GM18511 (cell line): ENCODE data around the gene S1PR2.
A peak's percentile ranks its signal among the peaks of the same experiment; 100 is the strongest.

Source experiments
- ATAC-seq: cut with Tn5 transposase; IDR thresholded peaks from one replicate; pipeline ENCODE4 v1.9.1; 2021; ENCODE audit warnings: mild to moderate bottlenecking, moderate library complexity; ENCODE audit not compliant: unreplicated experiment

The S1PR2 gene, protein sequence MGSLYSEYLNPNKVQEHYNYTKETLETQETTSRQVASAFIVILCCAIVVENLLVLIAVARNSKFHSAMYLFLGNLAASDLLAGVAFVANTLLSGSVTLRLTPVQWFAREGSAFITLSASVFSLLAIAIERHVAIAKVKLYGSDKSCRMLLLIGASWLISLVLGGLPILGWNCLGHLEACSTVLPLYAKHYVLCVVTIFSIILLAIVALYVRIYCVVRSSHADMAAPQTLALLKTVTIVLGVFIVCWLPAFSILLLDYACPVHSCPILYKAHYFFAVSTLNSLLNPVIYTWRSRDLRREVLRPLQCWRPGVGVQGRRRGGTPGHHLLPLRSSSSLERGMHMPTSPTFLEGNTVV

DNA sequence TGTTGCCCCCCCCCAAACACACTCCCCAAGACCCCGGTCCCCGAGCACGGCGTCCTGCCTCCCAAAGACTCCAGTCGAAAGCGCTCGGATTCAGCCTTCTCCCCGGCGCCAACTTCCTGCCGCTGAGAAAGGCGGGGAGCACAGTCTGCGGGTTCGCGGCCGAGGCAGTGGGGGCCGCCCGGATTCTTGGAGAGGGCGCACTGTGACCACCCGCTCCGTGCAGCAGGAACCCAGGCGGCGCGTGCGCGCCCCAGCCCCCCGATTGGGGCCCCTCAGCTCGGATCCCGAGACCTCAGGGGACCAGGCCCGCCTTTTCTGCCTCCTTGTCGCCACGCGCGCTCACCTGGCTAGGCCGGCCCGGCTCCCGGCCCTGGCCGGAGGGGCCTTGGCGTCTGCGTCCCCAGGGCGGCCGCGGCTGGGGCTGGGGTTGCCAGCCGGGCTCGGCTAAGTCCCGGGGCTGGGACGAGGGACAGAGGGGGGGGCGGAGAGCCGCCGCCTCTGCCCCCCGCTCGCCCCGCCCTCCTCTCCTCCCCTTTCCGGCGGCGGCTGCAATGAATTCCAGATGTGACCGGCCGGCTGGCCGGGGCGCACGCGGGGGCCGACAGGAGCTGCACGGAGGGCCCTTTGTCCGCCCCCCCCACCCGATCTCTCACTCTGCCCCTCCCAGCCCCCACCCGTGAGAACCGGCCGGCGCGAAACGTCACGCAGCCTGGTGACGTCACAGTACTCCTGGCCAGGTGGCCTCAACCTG, at the start of gene S1PR2:
Gene S1PR2, minus strand, starts transcription at position 471 of the 751 bp plus-strand sequence. CDS start 6,426 bp downstream, outside the sequence.
- ATAC-seq = peak; percentile 55

DNA sequence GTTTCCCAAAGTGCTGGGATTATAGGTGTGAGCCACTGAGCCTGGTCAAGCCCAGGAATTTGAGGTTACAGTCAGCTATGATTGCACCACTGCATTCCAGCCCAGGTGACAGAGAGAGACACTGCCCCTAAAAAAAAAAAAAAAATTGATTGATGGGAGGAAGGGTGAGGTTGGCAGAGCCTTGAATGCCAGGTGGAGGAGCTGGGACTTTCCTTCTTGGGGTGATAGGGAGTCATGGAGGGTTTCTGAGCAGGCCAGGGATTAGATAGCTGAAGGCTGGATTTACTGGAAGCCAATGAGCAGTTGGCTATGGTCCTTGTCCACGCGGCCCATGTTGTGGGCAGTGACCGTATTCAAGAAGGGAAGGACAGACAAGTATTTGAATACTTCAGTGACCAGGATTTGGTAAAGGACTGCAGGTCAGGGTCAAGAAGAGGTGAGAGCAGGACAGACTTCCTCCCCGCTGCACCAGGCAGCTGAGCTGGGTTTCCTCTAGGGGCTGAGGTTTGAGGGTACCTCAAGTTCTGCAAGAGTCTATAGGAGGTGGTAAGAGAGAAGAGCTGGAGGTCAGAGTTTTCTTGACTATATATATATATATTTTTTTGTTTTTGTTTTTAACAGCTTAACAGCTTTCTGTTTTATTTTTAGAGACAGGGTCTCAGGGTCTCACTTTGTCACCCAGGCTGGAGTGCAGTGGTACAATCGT, 48.8 kb upstream of the S1PR2 start:
- no peak for ATAC-seq

DNA sequence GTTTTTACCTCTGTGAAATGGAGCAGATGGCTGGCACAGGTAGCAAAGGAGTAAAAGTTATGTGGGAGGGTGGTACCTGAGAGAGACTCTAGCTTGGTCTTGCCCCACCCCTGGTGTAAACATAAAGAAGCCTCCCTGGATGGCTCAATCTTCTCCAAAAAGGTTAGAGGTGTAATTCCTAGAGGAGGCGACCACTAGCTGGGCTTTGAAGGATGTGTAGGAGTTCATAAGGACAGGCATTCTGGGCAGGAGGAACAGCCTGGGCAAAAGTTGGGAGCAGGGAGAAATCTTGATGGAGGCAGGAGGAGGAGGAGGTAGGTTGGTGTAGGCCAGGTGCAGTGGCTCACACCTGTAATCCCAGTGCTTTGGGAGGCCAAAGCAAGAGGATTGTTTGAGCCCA, 47.8 kb upstream of the S1PR2 start:
- ATAC-seq = no peak

DNA sequence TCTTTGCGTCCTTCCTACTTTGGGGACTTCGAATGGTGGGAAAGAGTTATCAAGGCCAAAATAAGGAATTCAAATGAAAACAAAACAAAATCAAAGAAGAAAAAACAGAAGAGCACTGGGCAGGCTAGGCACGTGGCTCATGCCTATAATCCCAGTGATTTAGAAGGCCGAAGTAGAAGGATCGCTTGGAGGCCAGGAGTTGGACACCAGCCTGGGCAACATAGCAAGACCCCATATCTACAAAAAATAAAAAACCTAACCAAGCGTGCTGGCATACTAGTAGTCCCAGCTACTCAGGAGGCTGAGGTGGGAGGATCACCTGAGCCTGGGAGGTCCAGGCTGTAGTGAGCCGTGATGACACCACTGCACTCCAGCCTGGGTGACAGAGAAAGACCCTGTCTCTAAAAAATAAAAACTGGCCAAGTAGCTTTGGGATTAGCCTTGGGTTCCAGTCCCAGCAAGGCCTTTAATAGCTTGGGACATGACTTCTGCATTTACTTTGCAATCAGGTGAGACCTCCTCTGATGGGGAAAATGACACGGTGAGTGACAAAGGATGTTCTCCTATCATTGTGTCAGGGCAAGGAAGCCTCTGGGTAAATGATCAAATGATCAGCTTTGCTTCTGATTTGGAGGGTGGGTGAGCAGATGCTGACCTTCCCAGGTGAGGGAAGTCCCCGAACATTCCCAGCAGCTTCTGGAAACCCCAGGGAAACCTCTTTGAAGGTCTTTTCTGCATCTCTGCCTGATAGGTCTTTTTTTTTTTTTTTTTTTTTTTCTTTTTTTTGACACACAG, 46.9 kb upstream of the S1PR2 start:
- ATAC-seq = no peak

DNA sequence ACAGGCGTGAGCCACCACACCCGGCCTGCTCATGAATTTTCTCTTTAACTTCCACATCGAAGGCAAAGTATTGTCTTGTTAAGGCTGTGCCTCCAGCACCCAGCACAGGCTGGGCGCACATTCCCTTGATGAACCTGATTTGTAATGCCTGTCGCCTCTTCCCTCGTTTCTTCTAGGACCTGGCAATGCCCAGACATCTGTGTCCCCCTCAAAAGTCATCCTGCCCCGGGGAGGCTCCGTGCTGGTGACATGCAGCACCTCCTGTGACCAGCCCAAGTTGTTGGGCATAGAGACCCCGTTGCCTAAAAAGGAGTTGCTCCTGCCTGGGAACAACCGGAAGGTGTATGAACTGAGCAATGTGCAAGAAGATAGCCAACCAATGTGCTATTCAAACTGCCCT, 43.5 kb upstream of the S1PR2 start:
- ATAC-seq = no peak

DNA sequence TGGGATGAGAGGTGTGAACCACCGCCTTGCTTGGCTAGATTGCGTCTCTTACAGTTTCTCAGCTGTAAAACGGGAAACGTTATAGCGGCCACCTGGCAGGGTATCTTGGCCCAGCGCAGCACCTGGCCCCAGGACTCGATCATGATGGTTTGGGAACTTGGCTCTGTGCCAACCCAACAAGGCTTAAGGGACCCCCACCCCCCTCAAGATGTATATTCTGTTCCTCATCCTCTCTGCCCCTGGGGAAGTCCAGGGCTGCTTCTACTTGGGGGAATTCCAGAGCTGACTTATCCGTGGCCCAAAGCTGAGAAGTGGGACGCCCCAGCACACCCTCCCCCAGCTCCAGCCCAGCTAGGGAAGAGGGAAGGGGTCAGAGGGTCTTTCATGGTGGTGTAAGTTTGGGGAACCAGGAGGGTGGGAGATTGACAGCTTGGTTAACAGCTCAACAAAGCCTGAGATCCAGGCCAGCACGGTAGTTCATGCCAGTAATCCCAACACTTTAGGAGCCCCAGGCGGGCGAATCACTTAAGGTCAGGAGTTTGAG, 40.5 kb upstream of the S1PR2 start:
- peak; percentile 42 for ATAC-seq

DNA sequence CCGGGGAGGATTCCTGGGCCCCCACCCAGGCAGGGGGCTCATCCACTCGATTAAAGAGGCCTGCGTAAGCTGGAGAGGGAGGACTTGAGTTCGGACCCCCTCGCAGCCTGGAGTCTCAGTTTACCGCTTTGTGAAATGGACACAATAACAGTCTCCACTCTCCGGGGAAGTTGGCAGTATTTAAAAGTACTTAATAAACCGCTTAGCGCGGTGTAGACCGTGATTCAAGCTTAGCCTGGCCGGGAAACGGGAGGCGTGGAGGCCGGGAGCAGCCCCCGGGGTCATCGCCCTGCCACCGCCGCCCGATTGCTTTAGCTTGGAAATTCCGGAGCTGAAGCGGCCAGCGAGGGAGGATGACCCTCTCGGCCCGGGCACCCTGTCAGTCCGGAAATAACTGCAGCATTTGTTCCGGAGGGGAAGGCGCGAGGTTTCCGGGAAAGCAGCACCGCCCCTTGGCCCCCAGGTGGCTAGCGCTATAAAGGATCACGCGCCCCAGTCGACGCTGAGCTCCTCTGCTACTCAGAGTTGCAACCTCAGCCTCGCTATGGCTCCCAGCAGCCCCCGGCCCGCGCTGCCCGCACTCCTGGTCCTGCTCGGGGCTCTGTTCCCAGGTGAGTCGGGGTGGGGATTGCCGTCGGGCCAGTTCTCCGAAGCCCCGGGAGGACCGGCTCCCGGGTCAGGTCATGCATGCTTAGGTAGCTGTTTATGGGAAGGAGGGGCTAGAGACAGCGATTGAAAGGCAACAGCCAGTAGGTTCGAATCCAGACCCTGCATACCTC, 39.7 kb upstream of the S1PR2 start, which contains the start of gene ICAM1:
Gene ICAM1, plus strand, starts transcription at position 505 of the 779 bp plus-strand sequence. Its CDS starts 40 bp downstream, at position 545.
- peak; percentile 68 for ATAC-seq

DNA sequence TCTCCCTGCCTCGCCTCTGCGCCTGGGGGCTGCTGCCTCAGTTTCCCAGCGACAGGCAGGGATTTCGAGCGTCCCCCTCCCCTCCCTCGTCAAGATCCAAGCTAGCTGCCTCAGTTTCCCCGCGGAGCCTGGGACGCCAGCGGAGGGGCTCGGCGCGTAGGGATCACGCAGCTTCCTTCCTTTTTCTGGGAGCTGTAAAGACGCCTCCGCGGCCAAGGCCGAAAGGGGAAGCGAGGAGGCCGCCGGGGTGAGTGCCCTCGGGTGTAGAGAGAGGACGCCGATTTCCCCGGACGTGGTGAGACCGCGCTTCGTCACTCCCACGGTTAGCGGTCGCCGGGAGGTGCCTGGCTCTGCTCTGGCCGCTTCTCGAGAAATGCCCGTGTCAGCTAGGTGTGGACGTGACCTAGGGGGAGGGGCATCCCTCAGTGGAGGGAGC, 39.1 kb upstream of the S1PR2 start:
- ATAC-seq = peak; percentile 42

DNA sequence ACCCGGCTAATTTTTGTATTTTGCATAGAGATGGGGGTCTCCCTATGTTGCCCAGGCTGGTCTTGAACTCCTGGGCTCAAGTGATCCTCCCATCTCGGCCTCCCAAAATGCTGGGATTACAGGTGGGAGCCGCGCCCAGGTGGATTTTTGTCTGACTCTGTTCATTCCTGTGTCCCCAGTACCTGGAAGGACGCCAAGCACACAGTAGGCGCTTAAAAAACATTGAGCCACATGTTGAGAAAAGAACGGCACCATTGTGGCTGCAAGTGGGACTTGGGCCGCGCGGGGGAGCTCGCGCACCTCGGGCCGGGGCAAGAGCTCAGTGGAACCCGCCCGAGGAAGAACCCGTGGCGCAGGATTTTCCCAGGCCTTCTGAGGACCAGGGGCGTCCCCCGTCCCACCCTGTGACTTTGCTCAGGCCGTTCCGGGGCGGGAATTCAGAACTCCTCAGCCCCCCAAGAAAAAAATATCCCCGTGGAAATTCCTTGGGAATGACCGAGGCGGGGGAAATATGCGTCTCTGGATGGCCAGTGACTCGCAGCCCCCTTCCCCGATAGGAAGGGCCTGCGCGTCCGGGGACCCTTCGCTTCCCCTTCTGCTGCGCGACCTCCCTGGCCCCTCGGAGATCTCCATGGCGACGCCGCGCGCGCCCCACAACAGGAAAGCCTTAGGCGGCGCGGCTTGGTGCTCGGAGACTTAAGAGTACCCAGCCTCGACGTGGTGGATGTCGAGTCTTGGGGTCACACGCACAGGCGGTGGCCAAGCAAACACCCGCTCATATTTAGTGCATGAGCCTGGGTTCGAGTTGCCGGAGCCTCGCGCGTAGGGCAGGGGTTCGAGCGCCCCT, 38.4 kb upstream of the S1PR2 start:
- ATAC-seq = no peak

DNA sequence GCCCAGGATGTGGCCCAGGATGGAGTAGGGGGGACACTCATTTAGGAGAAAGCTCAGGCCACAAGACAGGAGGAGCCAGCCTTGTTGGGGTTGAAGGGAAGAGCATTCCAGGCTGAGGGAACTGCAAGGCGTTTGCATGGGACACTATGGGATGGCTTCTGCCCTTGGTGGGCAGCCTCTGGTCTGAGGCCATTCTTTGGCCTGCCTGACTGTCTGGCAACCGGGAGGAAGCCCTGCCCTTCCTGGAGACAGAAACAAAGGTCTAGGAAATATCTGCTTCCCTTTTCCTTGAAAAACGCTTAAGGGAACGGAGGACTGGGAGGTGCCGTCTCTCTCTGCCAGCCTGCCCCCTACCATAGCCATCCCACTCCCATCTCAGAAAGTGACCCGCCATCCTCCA, 36.9 kb upstream of the S1PR2 start:
- no peak for ATAC-seq

DNA sequence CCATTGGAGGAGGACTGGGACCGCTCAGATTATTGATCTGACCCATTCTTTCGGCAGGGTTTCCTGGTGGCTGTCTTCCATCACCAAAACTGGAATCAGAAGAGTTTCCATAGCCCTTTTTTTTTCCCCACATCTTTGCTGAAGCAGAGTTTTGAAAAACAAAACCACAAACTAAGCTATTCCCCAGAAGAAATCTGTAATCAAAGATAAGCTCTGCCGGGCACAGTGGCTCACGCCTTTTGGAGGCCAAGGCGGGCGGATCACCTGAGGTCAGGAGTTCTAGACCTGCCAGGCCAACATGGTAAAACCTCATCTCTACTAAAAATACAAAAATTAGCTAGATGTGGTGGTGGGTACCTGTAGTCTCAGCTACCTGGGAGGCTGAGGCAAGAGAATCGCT, 35.6 kb upstream of the S1PR2 start:
- no peak for ATAC-seq

DNA sequence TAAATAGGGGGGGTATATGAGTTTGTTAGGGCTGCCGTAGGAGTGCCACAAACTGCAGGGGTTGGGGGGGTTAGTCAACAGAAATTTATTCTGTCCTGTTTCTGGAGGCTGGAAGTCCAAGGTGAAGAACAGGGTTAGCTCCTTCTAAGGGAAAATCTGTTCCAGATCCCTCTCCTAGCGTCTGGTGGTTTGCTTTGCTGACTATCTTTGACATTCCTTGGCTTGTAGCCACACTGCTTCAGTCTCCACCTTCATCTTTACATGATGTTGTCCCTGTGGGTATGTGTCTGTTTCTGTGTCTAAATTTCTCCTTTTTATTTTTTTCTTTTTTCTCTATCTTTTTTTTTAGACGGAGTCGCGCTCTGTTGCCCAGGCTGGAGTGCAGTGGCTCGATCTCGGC, 31.6 kb upstream of the S1PR2 start:
- ATAC-seq = no peak

DNA sequence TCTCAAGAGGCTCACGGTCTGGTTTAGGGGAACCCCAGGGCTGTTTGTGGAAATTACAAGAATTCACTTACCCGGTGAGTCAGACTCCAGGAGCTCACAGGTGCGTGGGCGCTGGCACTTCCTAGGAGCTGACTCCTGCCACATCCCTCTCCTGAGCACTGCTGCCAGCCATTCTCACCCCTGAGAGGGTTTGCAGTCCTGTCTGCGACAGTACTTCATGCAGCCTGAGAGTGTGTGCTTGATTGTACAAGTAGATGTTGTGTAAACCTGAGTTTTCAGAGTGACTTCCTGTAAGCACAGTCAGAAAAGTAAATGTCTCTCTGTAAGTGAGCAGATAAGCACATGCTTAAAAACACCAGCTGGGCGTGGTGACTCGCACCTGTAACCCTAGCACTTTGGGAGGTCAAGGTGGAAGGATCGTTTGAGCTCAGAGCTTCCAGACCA, 29.0 kb upstream of the S1PR2 start:
- no peak for ATAC-seq

DNA sequence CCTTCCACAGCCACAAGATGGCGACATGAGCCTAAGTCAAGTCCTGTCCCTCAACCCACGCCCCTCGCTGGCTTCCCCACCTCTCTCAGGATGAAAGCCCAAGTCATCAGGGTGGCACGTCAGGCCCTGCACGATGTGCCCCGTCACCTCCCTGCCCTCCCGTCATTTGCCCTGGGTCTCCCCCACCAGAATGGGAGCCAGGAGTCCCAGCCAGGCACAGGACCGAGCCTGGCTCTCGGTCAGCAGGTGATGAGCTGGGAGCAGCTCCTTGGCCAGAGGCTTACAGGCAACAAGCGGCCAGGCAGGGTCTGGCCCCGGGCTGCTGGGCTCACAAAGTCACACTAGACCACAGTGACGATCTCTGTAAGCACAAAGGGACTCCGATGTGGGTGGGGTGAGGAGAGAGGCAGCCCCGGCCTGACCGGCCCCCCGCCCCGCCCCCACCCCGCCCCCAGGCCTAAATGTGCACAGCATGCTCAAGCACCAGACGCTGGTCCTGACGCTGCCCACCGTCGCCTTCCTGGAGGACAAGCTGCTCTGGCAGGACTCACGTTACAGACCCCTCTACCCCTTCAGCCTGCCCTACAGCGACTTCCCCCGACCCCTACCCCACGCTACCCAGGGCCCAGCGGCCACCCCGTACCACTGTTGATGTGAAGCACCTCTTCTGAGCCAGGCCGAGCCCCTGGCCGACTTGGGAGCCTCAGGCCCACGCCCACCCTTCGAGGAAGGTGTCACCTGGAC, 28.2 kb upstream of the S1PR2 start:
- no peak for ATAC-seq

DNA sequence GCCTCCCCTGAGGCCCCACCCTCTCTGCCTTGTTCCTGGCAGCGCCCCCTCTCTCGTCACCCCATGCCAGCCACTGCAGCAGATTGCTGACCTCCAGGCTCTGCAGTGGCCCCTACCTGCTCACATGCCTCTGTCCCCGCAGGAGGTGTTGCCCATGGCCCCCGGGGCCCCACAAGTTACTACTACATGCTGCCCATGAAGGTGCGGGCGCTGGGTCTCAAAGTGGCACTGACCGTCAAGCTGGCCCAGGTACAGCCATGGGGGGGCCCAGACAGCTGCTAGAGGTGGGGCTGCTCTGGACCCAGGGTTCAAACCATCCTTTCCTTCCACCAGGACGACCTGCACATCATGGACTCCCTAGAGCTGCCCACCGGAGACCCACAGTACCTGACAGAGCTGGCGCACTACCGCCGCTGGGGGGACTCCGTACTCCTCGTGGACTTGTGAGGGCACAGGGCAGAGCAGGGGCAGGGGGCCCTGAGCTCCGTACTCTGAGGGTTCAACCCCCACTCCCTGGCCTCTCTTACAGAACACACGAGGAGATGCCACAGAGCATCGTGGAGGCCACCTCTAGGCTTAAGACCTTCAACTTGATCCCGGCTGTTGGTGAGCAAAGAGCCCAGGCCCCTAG, 27.1 kb upstream of the S1PR2 start:
- no peak for ATAC-seq

DNA sequence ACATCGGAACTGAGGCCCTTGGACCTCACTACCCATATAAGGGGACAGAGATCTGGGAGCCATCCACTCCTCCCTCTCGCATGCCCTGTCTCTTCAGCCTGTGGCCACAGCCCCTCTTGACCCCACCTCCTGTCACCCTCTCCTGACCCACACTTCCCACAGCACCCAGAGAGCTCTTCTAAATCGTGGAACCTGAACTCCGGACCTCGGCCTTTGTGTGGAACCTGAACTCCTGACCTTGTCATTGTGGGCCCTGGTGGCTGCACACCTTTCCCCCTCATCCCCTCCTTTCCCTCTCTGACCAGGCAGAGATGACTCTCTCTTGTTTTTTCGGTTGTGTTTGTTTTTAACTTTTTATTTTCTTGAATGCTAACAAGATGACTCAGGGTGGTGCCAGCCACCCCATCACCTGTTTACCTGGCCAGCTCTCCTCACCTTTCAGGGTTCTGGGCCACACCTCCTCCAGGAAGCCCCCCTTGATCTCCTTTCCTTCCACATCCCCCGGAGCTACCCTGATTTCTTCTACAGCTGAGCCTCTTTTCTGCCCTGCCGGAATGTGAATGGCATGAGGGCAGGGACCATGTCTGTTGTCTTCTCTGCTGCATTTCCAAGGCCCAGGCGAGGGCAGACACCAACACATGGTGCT, 26.0 kb upstream of the S1PR2 start:
- no peak for ATAC-seq

DNA sequence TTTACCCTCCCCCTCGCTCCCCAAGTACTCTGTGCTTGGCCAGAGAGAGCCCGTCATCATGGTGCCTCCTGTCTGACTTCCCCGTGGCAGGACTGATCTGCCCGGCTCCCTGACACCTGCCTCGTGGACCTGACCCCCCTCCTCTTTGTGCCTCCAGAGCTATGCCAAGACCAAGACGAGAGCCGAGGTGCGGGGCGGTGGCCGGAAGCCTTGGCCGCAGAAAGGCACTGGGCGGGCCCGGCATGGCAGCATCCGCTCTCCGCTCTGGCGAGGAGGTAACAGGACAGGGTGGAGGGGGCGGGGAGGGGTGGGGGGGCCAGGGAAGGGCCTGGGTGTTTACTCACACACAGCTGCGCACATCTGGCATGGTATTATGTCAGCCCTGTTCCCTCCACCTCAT, 25.4 kb upstream of the S1PR2 start:
- no peak for ATAC-seq
